IPS-11a (cell line): ENCODE measurements around the gene CDCA5.
A peak's percentile ranks its signal among the peaks of the same experiment; 100 is the strongest.

ENCODE experiments used
- H3K4me3 ChIP-seq: one replicate; pipeline ENCODE4 v1.5.1; 2013; ENCODE audit warnings: low read depth, low read length, control low read depth

Gene CDCA5, protein sequence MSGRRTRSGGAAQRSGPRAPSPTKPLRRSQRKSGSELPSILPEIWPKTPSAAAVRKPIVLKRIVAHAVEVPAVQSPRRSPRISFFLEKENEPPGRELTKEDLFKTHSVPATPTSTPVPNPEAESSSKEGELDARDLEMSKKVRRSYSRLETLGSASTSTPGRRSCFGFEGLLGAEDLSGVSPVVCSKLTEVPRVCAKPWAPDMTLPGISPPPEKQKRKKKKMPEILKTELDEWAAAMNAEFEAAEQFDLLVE

GRCh38 chr11:65083834-65084597 is at the start of gene CDCA5, which contains the start of gene ZFPL1:
CDCA5 (minus strand) TSS chr11:65084040; CDS start chr11:65083978, 62 bp downstream.
ZFPL1 (plus strand) TSS chr11:65084222; CDS start chr11:65084699, 477 bp downstream.
- peak within 1 kb of the TSS; percentile 91 for H3K4me3 ChIP-seq

DNA sequence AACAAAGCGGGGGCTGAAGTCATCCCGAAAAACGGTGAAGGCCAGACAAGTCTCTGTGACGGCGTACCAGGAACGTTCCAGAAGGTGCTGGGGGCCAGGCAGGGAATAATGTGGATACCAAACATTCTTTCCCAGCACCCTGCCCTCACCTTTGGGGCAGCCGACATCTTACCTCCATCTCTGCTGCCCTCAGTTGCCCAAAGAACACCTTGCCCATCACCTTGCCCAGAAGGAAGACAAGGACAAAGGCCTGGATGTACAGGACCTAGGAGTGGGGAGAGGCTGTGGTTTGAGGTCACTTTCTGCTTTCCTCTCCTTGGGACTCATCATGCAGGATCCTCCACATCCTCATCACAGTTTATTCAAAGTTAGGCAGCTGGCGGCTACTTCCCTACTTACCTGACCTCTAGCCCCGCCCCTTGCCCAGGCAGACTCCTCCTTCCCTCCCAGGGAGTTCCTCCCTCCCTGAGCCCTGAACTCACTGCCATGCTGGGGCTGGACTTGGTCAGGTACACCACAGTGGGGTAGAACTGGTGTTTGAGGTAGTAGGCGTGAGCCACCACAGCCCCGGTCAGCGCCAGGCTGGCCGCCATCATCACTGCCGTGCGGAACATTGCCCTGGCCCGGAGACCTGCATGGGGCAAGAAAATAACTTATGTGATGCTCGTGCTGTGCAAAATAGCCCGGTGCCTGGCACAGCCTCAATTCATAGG is 49.3 kb upstream of the CDCA5 start:
- H3K4me3 ChIP-seq = peak overlapping the region; percentile 94

GRCh38 chr11:65132238-65132987 is 48.6 kb upstream of the CDCA5 start:
- no peak overlapping the region for H3K4me3 ChIP-seq

GRCh38 chr11:65131895-65132237 is 48.0 kb upstream of the CDCA5 start:
- H3K4me3 ChIP-seq = no peak overlapping the region

GRCh38 chr11:65131417-65131776 is 47.6 kb upstream of the CDCA5 start:
- no peak overlapping the region for H3K4me3 ChIP-seq

GRCh38 chr11:65130631-65131416 is 47.0 kb upstream of the CDCA5 start:
- no peak overlapping the region for H3K4me3 ChIP-seq

DNA sequence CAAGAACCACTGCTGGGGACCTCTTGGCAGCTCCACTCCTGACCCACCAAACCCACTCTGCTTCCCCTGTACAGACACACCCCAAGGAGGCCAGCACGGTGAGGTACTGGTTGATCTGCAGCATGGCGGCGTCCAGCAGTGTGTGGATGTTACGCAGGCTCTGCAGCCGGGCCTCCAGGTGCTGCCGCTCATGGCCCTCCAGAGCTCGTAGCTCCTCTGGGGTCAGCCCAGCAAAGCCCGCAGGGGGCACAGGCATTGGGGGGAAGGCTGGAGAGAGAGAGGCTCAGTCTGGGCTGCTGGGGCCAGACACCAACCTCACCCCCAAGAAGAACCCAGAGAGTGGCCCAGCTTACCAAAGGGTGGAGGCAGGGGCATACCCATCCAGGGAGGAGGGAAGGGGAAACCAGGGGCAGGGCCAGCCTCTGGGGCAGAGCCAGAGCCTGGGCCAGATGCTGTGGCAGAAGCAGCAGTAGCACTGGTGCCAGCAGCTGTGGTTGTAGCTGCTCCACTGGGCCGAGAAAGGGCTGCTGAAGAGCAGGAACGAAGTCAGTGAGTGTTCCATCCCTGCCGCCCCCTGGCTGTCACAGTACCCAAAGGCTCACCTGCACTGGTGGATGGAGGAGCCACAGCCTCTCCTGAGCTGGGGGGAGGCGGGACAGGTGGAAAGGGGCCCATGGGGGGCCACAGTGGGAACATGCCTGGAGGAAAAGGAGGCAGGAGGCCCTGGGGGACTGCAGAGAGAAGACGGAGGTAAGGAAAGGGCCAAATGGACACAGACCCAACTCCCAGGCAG is 46.0 kb upstream of the CDCA5 start:
- H3K4me3 ChIP-seq = no peak overlapping the region

DNA sequence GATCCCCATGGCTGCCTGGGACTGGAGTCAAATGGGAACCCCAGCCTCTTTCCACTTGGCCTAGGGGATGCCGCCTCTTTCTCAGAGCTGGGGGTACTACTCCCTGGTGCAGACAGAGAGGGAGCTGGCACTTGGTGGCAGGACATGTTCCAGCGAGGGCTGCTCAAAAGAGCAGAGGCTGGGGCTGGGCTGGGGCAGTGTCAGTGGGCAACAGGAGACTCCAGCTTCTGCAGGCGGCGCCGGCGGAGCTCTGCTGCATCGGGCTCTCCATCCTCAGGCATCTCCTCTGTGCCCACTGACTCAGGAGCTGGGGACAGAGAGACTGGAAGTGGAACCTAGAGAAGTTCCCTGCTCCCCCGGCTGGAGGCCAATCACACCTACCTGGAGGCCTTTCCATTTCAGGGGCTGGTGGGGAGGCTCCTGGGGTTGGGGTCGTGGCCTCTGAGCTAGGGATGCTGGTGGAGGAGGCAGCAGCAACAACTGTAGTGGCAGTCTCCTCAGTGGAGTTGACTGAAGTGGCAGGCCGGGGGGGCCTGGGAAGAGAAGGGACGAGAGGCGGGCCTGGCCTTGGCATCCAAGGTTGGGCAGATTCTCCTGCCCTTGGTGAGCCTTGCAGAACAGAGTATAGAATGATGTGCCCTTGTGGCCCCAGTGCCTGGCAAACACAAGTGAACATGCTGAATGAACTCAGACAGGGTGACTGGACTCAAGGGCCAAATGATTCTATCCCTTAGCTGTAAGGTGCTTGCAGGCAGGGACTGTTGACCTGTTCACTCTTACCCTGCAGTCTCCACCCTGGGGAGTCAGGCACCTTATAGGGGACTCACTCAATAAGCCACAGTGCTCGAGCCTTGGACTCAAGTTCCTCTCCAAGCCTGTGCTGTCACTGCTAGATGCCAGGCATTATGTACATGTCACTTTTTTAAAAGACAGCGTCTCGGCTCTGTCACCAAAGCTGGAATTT is 44.6 kb upstream of the CDCA5 start:
- no peak overlapping the region for H3K4me3 ChIP-seq

GRCh38 chr11:65127473-65128181 is 43.8 kb upstream of the CDCA5 start:
- H3K4me3 ChIP-seq = no peak overlapping the region

- no peak overlapping the region for H3K4me3 ChIP-seq
Measured at GRCh38 chr11:65126624-65127274, 42.9 kb upstream of the CDCA5 start.

DNA sequence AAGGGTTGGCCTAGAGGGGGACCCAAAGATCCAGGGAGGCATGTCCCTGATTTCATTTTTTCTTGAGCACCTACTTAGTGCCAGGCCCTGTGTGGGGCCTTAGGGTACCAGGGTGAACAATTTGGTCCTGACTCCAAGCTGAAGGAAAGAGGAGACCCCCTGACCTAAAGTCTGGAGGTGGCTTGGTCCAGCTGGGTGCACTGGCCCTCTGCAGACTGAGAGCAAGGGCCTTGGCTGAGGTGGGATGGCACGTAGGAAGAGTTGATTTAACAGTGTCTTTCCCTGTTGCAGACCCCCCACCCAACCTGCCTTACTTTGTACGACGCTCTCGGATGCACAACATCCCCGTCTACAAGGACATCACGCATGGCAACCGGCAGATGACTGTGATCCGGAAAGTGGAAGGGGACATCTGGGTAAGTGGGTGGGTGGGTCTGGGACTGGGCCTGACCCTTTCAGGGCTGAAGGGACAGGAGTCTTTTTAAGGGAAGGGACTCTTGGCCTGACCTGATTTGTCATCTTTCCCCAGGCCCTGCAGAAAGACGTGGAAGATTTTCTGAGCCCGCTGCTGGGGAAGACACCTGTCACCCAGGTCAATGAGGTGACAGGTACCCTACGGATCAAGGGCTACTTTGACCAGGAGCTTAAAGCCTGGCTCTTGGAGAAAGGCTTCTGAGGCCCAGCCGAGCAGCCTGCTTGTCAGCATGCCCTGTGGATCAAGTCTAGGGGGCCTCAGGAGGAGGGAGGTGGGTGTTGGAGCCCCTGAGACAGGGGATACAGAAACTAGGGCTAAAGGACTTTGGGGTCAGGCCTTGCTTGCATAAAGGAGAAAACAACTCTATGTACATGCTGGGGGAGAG is 41.6 kb upstream of the CDCA5 start:
- H3K4me3 ChIP-seq = no peak overlapping the region

- no peak overlapping the region for H3K4me3 ChIP-seq
Measured at GRCh38 chr11:65124480-65125196, 40.8 kb upstream of the CDCA5 start.

DNA sequence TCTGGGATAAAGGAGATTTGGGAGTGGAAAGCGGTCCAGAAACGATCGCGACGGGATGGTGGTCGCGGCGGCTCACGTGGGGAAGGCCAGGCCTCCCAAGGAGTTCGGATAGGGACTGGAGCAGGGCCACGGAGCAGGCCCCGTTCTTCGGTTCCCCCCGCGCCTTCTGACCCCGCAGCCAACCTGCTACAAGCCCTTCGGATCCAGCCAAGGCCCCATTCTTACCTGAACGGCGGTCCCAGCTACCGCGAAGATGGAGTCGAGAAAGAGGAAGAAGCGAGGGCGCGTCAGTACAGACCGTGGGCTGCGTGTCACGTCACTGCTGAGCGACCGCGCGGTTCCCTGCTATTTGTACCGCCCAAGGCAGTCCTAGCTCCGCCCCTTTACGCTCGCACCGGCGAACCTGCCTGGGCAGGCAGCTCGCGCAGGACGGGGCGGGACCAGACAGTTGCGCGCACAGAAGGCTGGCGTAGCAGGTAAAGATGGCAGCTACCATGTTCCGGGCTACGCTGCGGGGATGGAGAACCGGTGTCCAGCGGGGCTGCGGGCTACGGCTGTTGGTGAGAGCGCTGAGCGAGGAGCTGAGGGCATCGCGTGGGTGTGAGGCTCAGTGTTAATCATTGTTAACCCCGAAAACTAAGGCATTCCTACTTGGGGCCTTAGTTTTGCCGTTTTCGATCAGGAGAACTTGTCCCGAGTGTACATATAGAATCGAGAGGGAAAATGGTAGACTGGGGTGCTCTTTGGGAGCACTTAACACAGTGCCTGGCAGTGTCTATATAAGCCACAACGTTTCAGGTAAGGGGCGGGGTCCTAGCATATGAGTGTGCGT is 38.2 kb upstream of the CDCA5 start, which contains the start of the genes FAU and MRPL49:
Gene FAU, minus strand, starts transcription at position 270 of the 832 bp plus-strand sequence. CDS start 321 bp downstream, outside the sequence.
Gene MRPL49, plus strand, starts transcription at position 457 of the 832 bp plus-strand sequence. Its CDS starts 26 bp downstream, at position 483.
- peak within 1 kb of the TSS; percentile 100 for H3K4me3 ChIP-seq

GRCh38 chr11:65121447-65121864 is 37.6 kb upstream of the CDCA5 start:
- peak overlapping the region; percentile 100 for H3K4me3 ChIP-seq
